Measurements from ENCODE around the gene CLCNKB.

GRCh38 chr1:16023050-16023653 lies 20.4 kb upstream of the CLCNKB start:
- TF ChIP-seq CTCF (IDR thresholded peaks at IDR 0.05) (no peak), EZH2 (IDR thresholded peaks at IDR 0.05) (no peak)
